Measurements from ENCODE around the gene POFUT1. TPM values are rescaled to one million over a fixed set of nuclear protein-coding genes. Genes with fewer than 3 reads are reported as not detected.
A peak's percentile ranks its signal among the peaks of the same experiment; 100 is the strongest.

POFUT1 gene
- total and polyA plus RNA-seq, 2 of the 8 experiments (the other 6 are each of a cell fraction or from before 2014, with no cell fraction given), result 19.4 to 24.4 TPM

GRCh38 chr20:32191422-32191821 is 16.3 kb upstream of the POFUT1 start:
- DNase-seq (ENCODE audit: low read depth in 1 of 2, low spot score in 2 of 2), result no peak
- Histone ChIP-seq H3K36me3 (ENCODE audit: control insufficient read depth in 2 of 4, insufficient read depth in 4 of 4, low read length in 3 of 4) (peaks cover 15 to 18% (median 16%) of the 10 kb centered on the region in 4 experiments), H3K14ac (ENCODE audit: insufficient read length) (no peak overlapping the region), H3K4me1 (replicated peaks in 1 of 4; ENCODE audit: control insufficient read depth in 3 of 4, insufficient read depth in 4 of 4, low read length in 3 of 4) (peaks cover 2 to 21% (median 18%) of the 10 kb centered on the region in 4 experiments), H3K23me2 (ENCODE audit: low read depth, low read length) (peaks cover 4% of the 10 kb centered on the region; the same call in 1 of the 2 replicates), H2BK120ac (replicated peaks; ENCODE audit: low read depth, low read length) (no peak overlapping the region), H3K4me3 (ENCODE audit: extremely low read depth in 1 of 4, insufficient read depth in 2 of 4, low read depth in 3 of 4, low read length in 4 of 4) (no peak overlapping the region), H4K91ac (replicated peaks; ENCODE audit: insufficient read length, low read length) (no peak overlapping the region), H3K4me2 (ENCODE audit: insufficient read depth in 1 of 2, low read depth in 2 of 2, low read length in 2 of 2) (peak overlapping the region in 1 of 2 experiments; percentile 55; a peak in 1 of 4 replicates), H2BK20ac (ENCODE audit: low read length) (no peak overlapping the region), H3K9ac (replicated peaks in 1 of 4; ENCODE audit: extremely low read depth in 1 of 4, low read depth in 3 of 4, low read length in 3 of 4) (no peak overlapping the region), H3K56ac (replicated peaks; ENCODE audit: insufficient read length, low read depth, low read length) (no peak overlapping the region), H2BK15ac (ENCODE audit: low read length) (no peak overlapping the region), H2BK12ac (ENCODE audit: low read depth, low read length) (no peak overlapping the region), H4K8ac (ENCODE audit: extremely low read depth, insufficient read depth, low read length) (no peak overlapping the region; the same call in 1 of the 2 replicates), H3K18ac (ENCODE audit: extremely low read depth, low read length) (no peak overlapping the region), H4K20me1 (replicated peaks in 1 of 2; ENCODE audit: control insufficient read depth in 1 of 2, insufficient read depth in 2 of 2, low read length in 2 of 2) (peaks cover 7 to 14% of the 10 kb centered on the region in 2 experiments), H3K23ac (ENCODE audit: insufficient read length) (no peak overlapping the region), H3K4ac (replicated peaks; ENCODE audit: insufficient read length, low read depth, low read length) (no peak overlapping the region), H3K9me3 (ENCODE audit: insufficient read depth in 2 of 2, low read depth in 1 of 2, low read length in 1 of 2) (peaks cover 0 to 4% of the 10 kb centered on the region in 2 experiments; a peak in 1 of 4 replicates), H3K79me2 (ENCODE audit: control insufficient read depth in 1 of 2, insufficient read depth in 2 of 2, low read length in 2 of 2) (peaks cover 0 to 8% of the 10 kb centered on the region in 2 experiments; a peak in 1 of 4 replicates), H3K79me1 (ENCODE audit: low read depth, low read length) (0 out of 2 replicates have a peak, but pooled peaks cover 4% of the 10 kb centered on the region), H4K5ac (ENCODE audit: insufficient read length, low read depth, low read length) (no peak overlapping the region), H2AK5ac (ENCODE audit: low read depth, low read length) (no peak overlapping the region), H2BK5ac (ENCODE audit: low read depth, low read length) (no peak overlapping the region), H3K27ac (ENCODE audit: low read depth, low read length) (no peak overlapping the region), H2AFZ (ENCODE audit: low read length) (no peak overlapping the region), H3K27me3 (replicated peaks in 1 of 4; ENCODE audit: control insufficient read depth in 3 of 4, extremely low read depth in 1 of 4, insufficient read depth in 3 of 4, low read length in 3 of 4) (no peaks in the 10 kb centered on the region)
- ChIA-PET CTCF (ENCODE audit: partially characterized antibody) (interaction anchor here (0.8 to 1.2 kb wide), 2 partner anchors 13 to 161 kb away, joined by 3 read pairs; no protein-coding TSS in a partner anchor), POLR2A (ENCODE audit: partially characterized antibody) (interaction anchor here (0.6 to 5.6 kb wide), 5 partner anchors 10 to 465 kb away, joined by 3 to 77 read pairs (median 4); partner anchors contain the start of genes PLAGL2 and POFUT1)
- no peak for FAIRE-seq
- 94% methylated on average over 3 of the region's 3 CpGs; no CpG with 5 or more reads in 1 of the 2 experiments for WGBS, 2 experiments (ENCODE audit: extremely low coverage in 1 of 2, insufficient coverage in 1 of 2, insufficient read length in 1 of 2, insufficient replicate concordance in 2 of 2, low coverage in 1 of 2, low lambda C conversion rate in 2 of 2, missing lambda C conversion rate in 1 of 2)
- TF ChIP-seq EP300 (IDR thresholded peaks at IDR 0.05; ENCODE audit: borderline replicate concordance in 1 of 2, low read depth in 2 of 2, low read length in 2 of 2) (no peak), RFX5 (IDR thresholded peaks at IDR 0.05; ENCODE audit: borderline replicate concordance, low read depth, low read length) (no peak), TBP (IDR thresholded peaks at IDR 0.05; ENCODE audit: low read depth, low read length) (no peak), CBX8 (IDR thresholded peaks at IDR 0.05; ENCODE audit: borderline replicate concordance, low read depth, low read length) (no peak), TAF1 (IDR thresholded peaks at IDR 0.05; ENCODE audit: low read depth, low read length) (no peak), PHF8 (conservative IDR thresholded peaks at IDR 0.05; ENCODE audit: low read depth, low read length) (no peak), BACH1 (IDR thresholded peaks at IDR 0.05; ENCODE audit: low read length) (no peak), RXRA (IDR thresholded peaks at IDR 0.05; ENCODE audit: insufficient read depth, low read depth, low read length) (no peak), SP1 (IDR thresholded peaks at IDR 0.05; ENCODE audit: low read depth, low read length) (no peak)
- TF ChIP-seq, protein P1, sequence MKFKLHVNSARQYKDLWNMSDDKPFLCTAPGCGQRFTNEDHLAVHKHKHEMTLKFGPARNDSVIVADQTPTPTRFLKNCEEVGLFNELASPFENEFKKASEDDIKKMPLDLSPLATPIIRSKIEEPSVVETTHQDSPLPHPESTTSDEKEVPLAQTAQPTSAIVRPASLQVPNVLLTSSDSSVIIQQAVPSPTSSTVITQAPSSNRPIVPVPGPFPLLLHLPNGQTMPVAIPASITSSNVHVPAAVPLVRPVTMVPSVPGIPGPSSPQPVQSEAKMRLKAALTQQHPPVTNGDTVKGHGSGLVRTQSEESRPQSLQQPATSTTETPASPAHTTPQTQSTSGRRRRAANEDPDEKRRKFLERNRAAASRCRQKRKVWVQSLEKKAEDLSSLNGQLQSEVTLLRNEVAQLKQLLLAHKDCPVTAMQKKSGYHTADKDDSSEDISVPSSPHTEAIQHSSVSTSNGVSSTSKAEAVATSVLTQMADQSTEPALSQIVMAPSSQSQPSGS (IDR thresholded peaks at IDR 0.05; ENCODE audit: low read length), result no peak
